ENCODE data around the gene TP53AIP1. TPM values are rescaled to one million over a fixed set of nuclear protein-coding genes. Genes with fewer than 3 reads are reported as not detected.

The TP53AIP1 gene
- not detected for polyA plus RNA-seq (2013, experiment 1 of 2)
- 0.11 TPM for polyA plus RNA-seq (2013, experiment 2 of 2)

GRCh38 chr11:128942817-128943427 lies at the start of gene TP53AIP1:
TP53AIP1 (minus strand) TSS chr11:128942871; CDS start chr11:128937818, 5,053 bp downstream.
- H3K4ac ChIP-seq (ENCODE audit: low read length), result no peak within 1 kb of the TSS
- peak within 1 kb of the TSS; percentile 79 for H3K18ac ChIP-seq (ENCODE audit: low read length)
- peak within 1 kb of the TSS; percentile 21 for H2BK15ac ChIP-seq (ENCODE audit: low read length)
- H3K27me3 ChIP-seq (ENCODE audit: control insufficient read depth in 3 of 3, insufficient read depth in 3 of 3, low read depth in 1 of 3, low read length in 3 of 3), result no peaks in the 10 kb centered on the region
- H3K23ac ChIP-seq (ENCODE audit: low read depth, low read length, poor library complexity), result peak within 1 kb of the TSS; percentile 58
- peak within 1 kb of the TSS; percentile 38 for H2AK5ac ChIP-seq (ENCODE audit: low read depth, low read length)
- no peaks in the 10 kb centered on the region for H3K79me1 ChIP-seq (ENCODE audit: low read depth, low read length)
- no peak within 1 kb of the TSS for H3K4me2 ChIP-seq (ENCODE audit: insufficient read depth, low read length, poor library complexity, severe bottlenecking)
- H2BK5ac ChIP-seq (ENCODE audit: low read length), result no peak within 1 kb of the TSS
- peak within 1 kb of the TSS; percentile 57 for H2BK120ac ChIP-seq (ENCODE audit: low read depth, low read length)
- no peak for DNase-seq (ENCODE audit: low spot score)
- no peak within 1 kb of the TSS for H3K4me3 ChIP-seq (ENCODE audit: low read length in 2 of 2)
- WGBS, 2 donors (ENCODE audit: extremely low coverage in 2 of 2, insufficient read length in 2 of 2, insufficient replicate concordance in 1 of 2), result no CpG with 5 or more reads among the region's 21 CpGs
- peaks cover 0 to 3% of the 10 kb centered on the region in 2 donors for H3K4me1 ChIP-seq (ENCODE audit: control insufficient read depth in 2 of 2, insufficient read depth in 1 of 2, low read depth in 1 of 2, low read length in 2 of 2)
- peak within 1 kb of the TSS; percentile 3 for H3K9ac ChIP-seq (ENCODE audit: low read depth, low read length, poor library complexity)
- no peak within 1 kb of the TSS for H2AFZ ChIP-seq (ENCODE audit: low read length)
- no peak within 1 kb of the TSS for H4K8ac ChIP-seq (ENCODE audit: low read depth, low read length)
- H2BK12ac ChIP-seq (ENCODE audit: low read length), result no peak within 1 kb of the TSS
- H4K91ac ChIP-seq (ENCODE audit: low read depth, low read length, poor library complexity), result no peak within 1 kb of the TSS
- H3K36me3 ChIP-seq (replicated peaks in 1 of 2; ENCODE audit: control insufficient read depth in 2 of 2, insufficient read depth in 2 of 2, low read length in 2 of 2), result no peaks in the 10 kb centered on the region
- H3K14ac ChIP-seq (ENCODE audit: low read length), result peak within 1 kb of the TSS; percentile 73
- no peak within 1 kb of the TSS for H3K27ac ChIP-seq (replicated peaks; ENCODE audit: low read length)
- H3K9me3 ChIP-seq (replicated peaks in 1 of 2; ENCODE audit: control insufficient read depth in 2 of 2, insufficient read depth in 1 of 2, low read depth in 1 of 2, low read length in 2 of 2), result no peaks in the 10 kb centered on the region

- no peak overlapping the region for H3K4ac ChIP-seq (ENCODE audit: low read length)
- H3K18ac ChIP-seq (ENCODE audit: low read length), result no peak overlapping the region
- no peaks in the 10 kb centered on the region for H3K9me3 ChIP-seq (replicated peaks in 1 of 2; ENCODE audit: control insufficient read depth in 2 of 2, insufficient read depth in 1 of 2, low read depth in 1 of 2, low read length in 2 of 2)
- no peak overlapping the region for H3K27ac ChIP-seq (replicated peaks; ENCODE audit: low read length)
- no peak overlapping the region for H3K14ac ChIP-seq (ENCODE audit: low read length)
- no peak overlapping the region for H2BK5ac ChIP-seq (ENCODE audit: low read length)
- no peak overlapping the region for H2BK12ac ChIP-seq (ENCODE audit: low read length)
- no peak overlapping the region for H3K4me3 ChIP-seq (ENCODE audit: low read length in 2 of 2)
- H2BK120ac ChIP-seq (ENCODE audit: low read depth, low read length), result no peak overlapping the region
- no peak overlapping the region for H3K4me2 ChIP-seq (ENCODE audit: insufficient read depth, low read length, poor library complexity, severe bottlenecking)
- no peak overlapping the region for H2AK5ac ChIP-seq (ENCODE audit: low read depth, low read length)
- no peaks in the 10 kb centered on the region for H3K4me1 ChIP-seq (ENCODE audit: control insufficient read depth in 2 of 2, insufficient read depth in 1 of 2, low read depth in 1 of 2, low read length in 2 of 2)
- H3K79me1 ChIP-seq (ENCODE audit: low read depth, low read length), result no peaks in the 10 kb centered on the region
- H3K9ac ChIP-seq (ENCODE audit: low read depth, low read length, poor library complexity), result no peak overlapping the region
- H2BK15ac ChIP-seq (ENCODE audit: low read length), result no peak overlapping the region
- H2AFZ ChIP-seq (ENCODE audit: low read length), result no peak overlapping the region
- no peak overlapping the region for H3K23ac ChIP-seq (ENCODE audit: low read depth, low read length, poor library complexity)
- DNase-seq (ENCODE audit: low spot score), result no peak
- no peak overlapping the region for H4K91ac ChIP-seq (ENCODE audit: low read depth, low read length, poor library complexity)
- H3K27me3 ChIP-seq (ENCODE audit: control insufficient read depth in 3 of 3, insufficient read depth in 3 of 3, low read depth in 1 of 3, low read length in 3 of 3), result no peaks in the 10 kb centered on the region
- H4K8ac ChIP-seq (ENCODE audit: low read depth, low read length), result no peak overlapping the region
- peaks cover 0 to 23% of the 10 kb centered on the region in 2 donors for H3K36me3 ChIP-seq (replicated peaks in 1 of 2; ENCODE audit: control insufficient read depth in 2 of 2, insufficient read depth in 2 of 2, low read length in 2 of 2)
These were observed 45.7 kb upstream of the TP53AIP1 start for GRCh38 chr11:128988242-128988970.

GRCh38 chr11:128985880-128986279 lies 43.2 kb upstream of the TP53AIP1 start:
- Histone ChIP-seq H2BK120ac (ENCODE audit: low read depth, low read length) (no peak overlapping the region), H3K4ac (ENCODE audit: low read length) (no peak overlapping the region), H2BK12ac (ENCODE audit: low read length) (no peak overlapping the region), H3K23ac (ENCODE audit: low read depth, low read length, poor library complexity) (no peak overlapping the region), H3K4me1 (ENCODE audit: control insufficient read depth in 2 of 2, insufficient read depth in 1 of 2, low read depth in 1 of 2, low read length in 2 of 2) (no peaks in the 10 kb centered on the region), H4K8ac (ENCODE audit: low read depth, low read length) (no peak overlapping the region), H3K4me2 (ENCODE audit: insufficient read depth, low read length, poor library complexity, severe bottlenecking) (no peak overlapping the region), H3K18ac (ENCODE audit: low read length) (no peak overlapping the region), H3K9me3 (replicated peaks in 1 of 2; ENCODE audit: control insufficient read depth in 2 of 2, insufficient read depth in 1 of 2, low read depth in 1 of 2, low read length in 2 of 2) (peaks cover 0 to 2% of the 10 kb centered on the region in 2 donors), H2AFZ (ENCODE audit: low read length) (no peak overlapping the region), H2BK15ac (ENCODE audit: low read length) (no peak overlapping the region), H3K14ac (ENCODE audit: low read length) (no peak overlapping the region), H4K91ac (ENCODE audit: low read depth, low read length, poor library complexity) (no peak overlapping the region), H2AK5ac (ENCODE audit: low read depth, low read length) (no peak overlapping the region), H2BK5ac (ENCODE audit: low read length) (no peak overlapping the region), H3K4me3 (ENCODE audit: low read length in 2 of 2) (no peak overlapping the region), H3K27ac (replicated peaks; ENCODE audit: low read length) (no peak overlapping the region), H3K9ac (ENCODE audit: low read depth, low read length, poor library complexity) (no peak overlapping the region), H3K27me3 (ENCODE audit: control insufficient read depth in 3 of 3, insufficient read depth in 3 of 3, low read depth in 1 of 3, low read length in 3 of 3) (no peaks in the 10 kb centered on the region), H3K79me1 (ENCODE audit: low read depth, low read length) (no peaks in the 10 kb centered on the region), H3K36me3 (replicated peaks in 1 of 2; ENCODE audit: control insufficient read depth in 2 of 2, insufficient read depth in 2 of 2, low read length in 2 of 2) (peaks cover 5 to 42% of the 10 kb centered on the region in 2 donors)
- DNase-seq (ENCODE audit: low spot score), result no peak
- WGBS, 2 donors (ENCODE audit: extremely low coverage in 2 of 2, insufficient read length in 2 of 2, insufficient replicate concordance in 1 of 2), result no CpG with 5 or more reads among the region's 5 CpGs

- H2BK120ac ChIP-seq (ENCODE audit: low read depth, low read length), result no peak overlapping the region
- H3K36me3 ChIP-seq (replicated peaks in 1 of 2; ENCODE audit: control insufficient read depth in 2 of 2, insufficient read depth in 2 of 2, low read length in 2 of 2), result peaks cover 7 to 71% of the 10 kb centered on the region in 2 donors
- H2BK15ac ChIP-seq (ENCODE audit: low read length), result no peak overlapping the region
- H3K4me1 ChIP-seq (ENCODE audit: control insufficient read depth in 2 of 2, insufficient read depth in 1 of 2, low read depth in 1 of 2, low read length in 2 of 2), result no peaks in the 10 kb centered on the region
- H2AK5ac ChIP-seq (ENCODE audit: low read depth, low read length), result no peak overlapping the region
- WGBS, 2 donors (ENCODE audit: extremely low coverage in 2 of 2, insufficient read length in 2 of 2, insufficient replicate concordance in 1 of 2), result no CpG with 5 or more reads among the region's 8 CpGs
- H3K27ac ChIP-seq (replicated peaks; ENCODE audit: low read length), result no peak overlapping the region
- no peak overlapping the region for H2BK12ac ChIP-seq (ENCODE audit: low read length)
- H3K4me2 ChIP-seq (ENCODE audit: insufficient read depth, low read length, poor library complexity, severe bottlenecking), result no peak overlapping the region
- no peak overlapping the region for H3K4ac ChIP-seq (ENCODE audit: low read length)
- no peak overlapping the region for H2AFZ ChIP-seq (ENCODE audit: low read length)
- H3K18ac ChIP-seq (ENCODE audit: low read length), result no peak overlapping the region
- H4K8ac ChIP-seq (ENCODE audit: low read depth, low read length), result no peak overlapping the region
- H3K9ac ChIP-seq (ENCODE audit: low read depth, low read length, poor library complexity), result no peak overlapping the region
- no peak overlapping the region for H3K23ac ChIP-seq (ENCODE audit: low read depth, low read length, poor library complexity)
- H3K14ac ChIP-seq (ENCODE audit: low read length), result no peak overlapping the region
- H3K4me3 ChIP-seq (ENCODE audit: low read length in 2 of 2), result no peak overlapping the region
- H2BK5ac ChIP-seq (ENCODE audit: low read length), result no peak overlapping the region
- H3K27me3 ChIP-seq (ENCODE audit: control insufficient read depth in 3 of 3, insufficient read depth in 3 of 3, low read depth in 1 of 3, low read length in 3 of 3), result no peaks in the 10 kb centered on the region
- H3K79me1 ChIP-seq (ENCODE audit: low read depth, low read length), result no peaks in the 10 kb centered on the region
- peaks cover 0 to 2% of the 10 kb centered on the region in 2 donors for H3K9me3 ChIP-seq (replicated peaks in 1 of 2; ENCODE audit: control insufficient read depth in 2 of 2, insufficient read depth in 1 of 2, low read depth in 1 of 2, low read length in 2 of 2)
- no peak for DNase-seq (ENCODE audit: low spot score)
- no peak overlapping the region for H4K91ac ChIP-seq (ENCODE audit: low read depth, low read length, poor library complexity)
These were observed 40.4 kb upstream of the TP53AIP1 start for GRCh38 chr11:128983023-128983422.
